ENCODE measurements around the gene ABHD11.

Gene ABHD11

DNA sequence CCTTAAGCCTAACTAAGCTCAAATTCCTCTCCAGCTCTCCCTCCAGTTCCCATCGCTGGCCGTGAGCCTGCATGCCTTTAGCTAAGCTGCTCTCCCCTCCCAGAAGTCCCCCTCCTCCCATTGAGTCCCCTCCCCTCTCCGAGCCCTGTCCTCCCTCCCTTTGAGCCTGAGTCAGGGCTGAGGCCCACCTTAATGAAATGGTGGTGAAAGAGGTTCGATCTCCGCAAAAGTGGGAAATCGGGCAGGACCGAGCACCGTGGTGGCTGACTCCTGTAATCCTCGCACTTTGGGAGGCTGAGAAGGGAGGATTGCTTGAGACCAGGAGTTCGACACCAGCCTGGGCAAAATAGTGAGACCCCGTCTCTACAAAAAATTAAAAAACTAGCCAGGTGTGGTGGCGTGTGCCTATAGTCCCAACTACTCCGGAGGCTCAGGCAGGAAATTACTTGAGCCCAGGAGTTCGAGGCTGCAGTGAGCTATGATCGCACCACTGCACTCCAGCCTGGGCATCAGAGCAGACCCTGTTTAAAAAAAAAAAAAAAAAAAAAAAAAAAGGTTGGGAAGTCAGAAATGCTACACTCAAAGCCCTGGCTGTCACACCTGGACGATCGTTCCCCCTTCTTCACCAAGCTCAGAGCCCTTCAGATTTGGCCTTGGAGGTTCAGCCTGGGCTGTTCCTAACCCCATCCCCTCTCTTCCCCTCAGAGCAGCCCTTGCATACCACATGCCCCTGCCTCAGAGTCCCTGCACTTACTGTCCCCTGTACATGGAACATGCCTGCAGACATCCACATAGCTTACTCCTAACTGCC, 32.5 kb upstream of the ABHD11 start:
- H3K4me3 ChIP-seq (ENCODE audit: low read depth, low read length), result no peak overlapping the region
- DNase-seq (ENCODE audit: low read depth), result no peak

GRCh38 chr7:73770002-73770859, 31.6 kb upstream of the ABHD11 start, which contains the start of gene CLDN3:
Gene CLDN3 (minus strand): TSS chr7:73770270. CDS start chr7:73770049, 221 bp downstream.
- no peak within 1 kb of the TSS; the same call in 1 of the 2 replicates for H3K4me3 ChIP-seq (ENCODE audit: low read depth, low read length)
- TF ChIP-seq CTCF (IDR thresholded peaks at IDR 0.05; ENCODE audit: low read depth, low read length, missing control alignments), result no peak
- no peak for DNase-seq (ENCODE audit: low read depth)

More for the DNA sequence above, 32.5 kb upstream of the ABHD11 start:
- TF ChIP-seq CTCF (IDR thresholded peaks at IDR 0.05; ENCODE audit: low read depth, low read length, missing control alignments), result no peak

- TF ChIP-seq CTCF (IDR thresholded peaks at IDR 0.05; ENCODE audit: low read depth, low read length, missing control alignments), result no peak
- DNase-seq (ENCODE audit: low read depth), result no peak
- no peak overlapping the region for H3K4me3 ChIP-seq (ENCODE audit: low read depth, low read length)
Measured at GRCh38 chr7:73769481-73770001, 30.9 kb upstream of the ABHD11 start.

DNA sequence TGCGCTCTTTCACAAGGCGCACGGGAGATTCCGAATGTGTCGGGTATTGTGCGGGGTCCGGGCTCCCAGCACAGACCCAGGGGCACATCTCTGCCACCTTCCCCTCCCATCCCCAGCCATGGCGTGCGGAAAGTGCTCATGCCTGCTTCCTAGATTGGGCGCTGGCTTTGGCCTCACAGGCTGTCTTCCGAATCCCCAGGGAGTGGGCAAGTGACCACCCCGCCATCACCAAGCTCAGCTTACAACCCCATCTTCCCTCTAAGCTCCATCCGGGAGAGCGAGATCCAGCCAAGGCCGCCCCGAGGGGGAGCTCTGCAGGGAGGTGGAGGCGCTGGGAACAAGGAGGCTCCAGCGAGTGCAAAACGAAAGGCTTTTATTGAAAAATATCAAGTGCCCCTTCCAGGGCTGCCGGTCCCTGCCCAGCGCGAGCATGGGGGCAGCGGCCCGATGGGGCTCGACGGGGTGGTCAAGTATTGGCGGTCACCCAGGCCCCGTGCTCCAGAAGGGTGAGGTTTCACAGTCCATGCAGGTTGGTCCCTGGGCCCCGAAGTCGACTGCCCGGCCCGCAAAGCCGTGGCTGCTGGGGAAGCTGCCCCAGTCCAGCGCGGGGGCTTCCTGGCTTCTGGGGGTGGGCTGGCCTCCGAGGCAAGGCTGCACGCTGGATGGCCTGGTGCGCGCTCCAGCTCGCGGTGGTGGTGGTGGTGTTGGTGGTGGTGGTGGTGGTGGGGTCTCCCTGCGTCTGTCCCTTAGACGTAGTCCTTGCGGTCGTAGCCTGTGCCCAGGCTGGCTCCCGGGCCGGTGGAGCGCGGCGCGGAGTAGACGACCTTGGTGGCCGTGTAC, 30.3 kb upstream of the ABHD11 start:
- no peak for DNase-seq (ENCODE audit: low read depth)
- TF ChIP-seq CTCF (IDR thresholded peaks at IDR 0.05; ENCODE audit: low read depth, low read length, missing control alignments), result no peak
- no peak overlapping the region for H3K4me3 ChIP-seq (ENCODE audit: low read depth, low read length)

- no peak for TF ChIP-seq CTCF (IDR thresholded peaks at IDR 0.05; ENCODE audit: low read depth, low read length, missing control alignments)
- DNase-seq (ENCODE audit: low read depth), result no peak
- no peak overlapping the region for H3K4me3 ChIP-seq (ENCODE audit: low read depth, low read length)
Measured at GRCh38 chr7:73766556-73767229, 28.1 kb upstream of the ABHD11 start.

DNA sequence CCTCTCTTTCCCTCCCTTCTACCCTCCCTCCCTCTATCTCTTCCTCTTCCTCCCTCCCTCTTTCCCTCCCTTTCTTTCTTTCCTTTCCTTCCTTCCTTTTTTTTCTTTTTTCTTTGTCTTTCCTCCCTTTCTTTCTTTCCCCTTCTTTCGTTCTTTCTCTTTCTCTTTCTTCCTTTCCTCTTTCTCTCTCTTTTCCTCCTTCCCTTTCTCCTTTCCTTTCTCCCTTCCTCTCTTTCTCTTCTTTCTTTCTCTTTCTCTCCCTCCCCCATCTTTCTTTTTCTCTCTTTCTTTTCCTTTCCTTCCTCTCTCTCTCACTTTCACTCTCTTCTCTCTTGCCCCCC, 24.0 kb upstream of the ABHD11 start:
- no peak overlapping the region for H3K4me3 ChIP-seq (ENCODE audit: low read depth, low read length)
- no peak for DNase-seq (ENCODE audit: low read depth)
- no peak for TF ChIP-seq CTCF (IDR thresholded peaks at IDR 0.05; ENCODE audit: low read depth, low read length, missing control alignments)
